Nephron (organoid): Measurements from ENCODE around the gene GRM8.

ENCODE experiments used
- H3K27ac Mint-ChIP-seq, 3 experiments: 2 replicates each; pipeline ENCODE4 v1.8.0; 2020; ENCODE audit warnings: mixed read lengths in 3 of 3, mild to moderate bottlenecking in 2 of 3, moderate library complexity in 1 of 3
- H3K27me3 Mint-ChIP-seq: 2 replicates; pipeline ENCODE4 v1.8.0; 2021; ENCODE audit warnings: low read depth, mild to moderate bottlenecking, moderate library complexity, mixed read lengths
- H3K36me3 Mint-ChIP-seq: 2 replicates; pipeline ENCODE4 v1.8.0; 2020; ENCODE audit warnings: low read depth, mixed read lengths
- H3K4me1 Mint-ChIP-seq: 2 replicates; pipeline ENCODE4 v1.8.0; 2020; ENCODE audit warnings: mixed read lengths
- H3K4me3 Mint-ChIP-seq, 3 experiments: 2 replicates each; pipeline ENCODE4 v1.8.0; 2020; ENCODE audit warnings: mild to moderate bottlenecking in 3 of 3, mixed read lengths in 3 of 3, moderate library complexity in 2 of 3
- H3K9me3 Mint-ChIP-seq: 2 replicates; pipeline ENCODE4 v1.8.0; 2020; ENCODE audit warnings: mixed read lengths
- CTCF ChIP-seq, 3 experiments: fragments of 200-600 bp; sonication (generic); IDR thresholded peaks; one replicate each; pipeline ENCODE4 v1.5.0; 2021; ENCODE audit warnings: antibody characterized with exemption in 3 of 3; ENCODE audit not compliant: unreplicated experiment in 3 of 3

Gene GRM8

GRCh38 chr7:127039541-127039940 lies 213.2 kb downstream of the GRM8 start:
- H3K4me1 Mint-ChIP-seq: no peaks in the 10 kb centered on the region
- no peak for TF ChIP-seq CTCF (IDR thresholded peaks at IDR 0.05; ENCODE audit: unreplicated experiment in 3 of 3)

GRCh38 chr7:127035203-127035849 lies 217.4 kb downstream of the GRM8 start:
- Mint-ChIP-seq H3K27me3 (no peaks in the 10 kb centered on the region), H3K9me3 (no peaks in the 10 kb centered on the region), H3K4me1 (no peaks in the 10 kb centered on the region), H3K4me3 (no peak overlapping the region), H3K27ac (peak overlapping the region in 2 of 3 experiments; percentile 22 to 57), H3K36me3 (no peaks in the 10 kb centered on the region)
- no peak for TF ChIP-seq CTCF (IDR thresholded peaks at IDR 0.05; ENCODE audit: unreplicated experiment in 3 of 3)

More at GRCh38 chr7:127039541-127039940, 213.2 kb downstream of the GRM8 start:
- Mint-ChIP-seq H3K27ac (no peak overlapping the region), H3K36me3 (no peaks in the 10 kb centered on the region), H3K4me3 (no peak overlapping the region), H3K9me3 (peaks cover 7% of the 10 kb centered on the region), H3K27me3 (no peaks in the 10 kb centered on the region)

- no peaks in the 10 kb centered on the region for H3K36me3 Mint-ChIP-seq
Observed at GRCh38 chr7:127034186-127034806, 218.4 kb downstream of the GRM8 start.

GRCh38 chr7:127029823-127030222 lies 222.9 kb downstream of the GRM8 start:
- no peaks in the 10 kb centered on the region for H3K4me1 Mint-ChIP-seq
- H3K36me3 Mint-ChIP-seq: no peaks in the 10 kb centered on the region
- peaks cover 3% of the 10 kb centered on the region for H3K9me3 Mint-ChIP-seq
- no peak overlapping the region for H3K4me3 Mint-ChIP-seq
- no peak for TF ChIP-seq CTCF (IDR thresholded peaks at IDR 0.05; ENCODE audit: unreplicated experiment in 3 of 3)
- no peak overlapping the region for H3K27ac Mint-ChIP-seq
- H3K27me3 Mint-ChIP-seq: peaks cover 5% of the 10 kb centered on the region

More at GRCh38 chr7:127034186-127034806, 218.4 kb downstream of the GRM8 start:
- peak overlapping the region in 2 of 3 experiments; percentile 21 to 22 for H3K27ac Mint-ChIP-seq
- no peaks in the 10 kb centered on the region for H3K27me3 Mint-ChIP-seq
- TF ChIP-seq CTCF (IDR thresholded peaks at IDR 0.05; ENCODE audit: unreplicated experiment in 3 of 3): no peak
- H3K9me3 Mint-ChIP-seq: no peaks in the 10 kb centered on the region
- no peak overlapping the region for H3K4me3 Mint-ChIP-seq
- H3K4me1 Mint-ChIP-seq: no peaks in the 10 kb centered on the region

- H3K9me3 Mint-ChIP-seq: no peaks in the 10 kb centered on the region
- H3K27ac Mint-ChIP-seq: peak overlapping the region in 1 of 3 experiments; percentile 33
- H3K36me3 Mint-ChIP-seq: no peaks in the 10 kb centered on the region
- H3K4me3 Mint-ChIP-seq: no peak overlapping the region
- TF ChIP-seq CTCF (IDR thresholded peaks at IDR 0.05; ENCODE audit: unreplicated experiment in 3 of 3): no peak
- peaks cover 6% of the 10 kb centered on the region for H3K4me1 Mint-ChIP-seq
- peaks cover 5% of the 10 kb centered on the region for H3K27me3 Mint-ChIP-seq
Observed at GRCh38 chr7:127021857-127022256, 230.9 kb downstream of the GRM8 start.
